GM19099 (cell line): ENCODE results near the gene RCOR1.

Source experiments
- POLR2A ChIP-seq: IDR thresholded peaks from 3 replicates; pipeline ENCODE4 v1.6.1; 2011; ENCODE audit warnings: low read depth; ENCODE audit not compliant: insufficient read length; ENCODE audit errors: extremely low read depth

The RCOR1 gene

DNA sequence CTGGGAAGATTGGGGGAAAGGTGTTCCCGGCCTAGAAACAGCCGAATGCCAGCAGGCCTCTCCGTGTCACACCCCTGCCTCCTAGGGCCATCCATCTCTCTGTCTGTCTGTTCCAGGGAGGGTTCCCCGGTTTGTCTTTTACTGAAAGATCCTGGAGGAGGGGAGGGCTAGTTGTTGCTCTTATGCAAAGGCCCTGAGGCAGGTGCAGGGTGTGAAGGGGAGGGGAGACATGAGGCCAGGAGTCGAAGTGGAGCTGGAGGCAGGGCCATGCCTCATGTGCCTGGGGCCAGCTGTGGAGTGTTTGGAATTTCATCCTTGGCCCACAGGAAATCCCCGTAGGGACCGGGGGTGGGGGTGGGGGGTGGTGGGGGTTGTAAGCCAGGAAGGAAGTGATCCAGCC, 8.7 kb upstream of the RCOR1 start:
- no peak for TF ChIP-seq POLR2A

DNA sequence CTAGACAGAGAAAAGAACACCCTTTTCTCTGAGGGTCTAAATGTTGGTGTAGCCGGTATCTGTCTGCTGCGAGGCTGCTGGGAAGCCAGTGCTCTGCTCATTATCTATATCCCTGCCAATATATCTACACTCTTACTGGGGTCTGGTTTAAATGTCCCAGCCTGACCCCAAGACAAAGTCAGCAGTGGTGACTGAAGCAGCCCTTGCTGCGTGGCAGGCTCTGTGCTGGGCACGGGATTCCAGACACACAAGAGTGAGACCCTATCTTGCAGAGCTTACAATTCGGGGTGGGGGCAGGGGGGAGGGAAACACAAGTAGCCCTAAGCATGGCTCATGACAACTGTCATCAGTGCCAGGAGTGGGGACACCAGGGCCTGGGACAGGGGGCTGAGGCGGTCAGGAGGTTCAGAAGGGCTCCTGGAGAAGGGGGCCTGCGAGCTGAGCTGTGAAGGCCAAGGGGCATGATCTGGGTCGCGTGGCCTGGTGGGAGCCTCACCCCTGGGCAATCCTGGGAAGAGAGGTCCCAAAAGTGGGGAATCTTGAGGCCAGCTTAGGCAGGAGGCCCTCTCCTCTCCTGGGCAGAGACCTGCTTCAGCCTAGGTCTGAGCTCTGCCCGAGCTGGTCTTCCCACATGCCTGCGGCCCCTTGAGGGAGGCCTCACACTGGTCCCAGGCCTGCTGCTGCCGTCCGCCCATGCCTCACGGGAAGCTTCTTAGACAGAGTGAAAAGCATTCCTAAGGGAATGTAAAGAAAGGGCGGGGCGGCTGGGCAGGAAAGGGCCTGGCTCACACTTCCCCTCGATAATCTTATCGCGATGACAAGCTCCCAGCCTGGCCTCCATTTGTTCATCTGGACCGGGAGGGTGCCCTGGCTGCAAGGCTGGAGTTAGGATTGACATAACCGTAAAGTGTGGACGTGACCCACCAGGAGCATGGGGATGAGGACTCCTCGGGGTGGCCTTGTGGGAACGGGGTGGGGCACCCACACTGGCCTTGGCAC, 7.3 kb upstream of the RCOR1 start:
- TF ChIP-seq POLR2A, result no peak

DNA sequence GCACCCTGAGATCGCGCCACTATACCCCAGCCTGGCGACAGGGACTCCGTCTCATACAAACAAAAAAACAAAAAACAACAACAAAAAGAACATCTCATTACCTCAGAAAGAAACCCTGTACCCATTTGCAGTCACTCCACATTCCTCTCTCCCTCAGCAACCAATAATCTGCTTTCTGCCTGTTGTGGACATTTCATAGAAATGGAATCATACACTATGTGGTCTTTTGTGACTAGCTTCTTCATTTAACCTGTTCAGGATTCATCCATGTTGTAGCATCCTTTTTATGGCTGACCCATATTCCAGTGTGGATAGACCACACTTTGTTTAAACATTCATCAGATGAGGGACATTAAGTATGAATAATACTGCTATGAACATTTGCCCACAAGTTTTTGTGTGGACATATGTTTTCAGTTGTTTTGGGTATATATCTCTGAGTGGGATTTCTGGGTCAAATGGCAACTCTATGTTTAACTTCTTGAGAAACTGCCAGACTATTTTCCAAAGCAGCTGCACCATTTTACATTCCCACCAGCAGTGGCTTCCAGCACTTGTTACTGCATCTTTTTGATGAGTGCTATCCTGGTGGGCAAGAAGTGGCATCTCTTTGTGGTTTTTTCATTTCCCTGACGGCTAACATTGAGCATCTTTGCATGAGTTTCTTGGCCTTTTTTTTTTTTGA, 5.9 kb upstream of the RCOR1 start:
- no peak for TF ChIP-seq POLR2A

DNA sequence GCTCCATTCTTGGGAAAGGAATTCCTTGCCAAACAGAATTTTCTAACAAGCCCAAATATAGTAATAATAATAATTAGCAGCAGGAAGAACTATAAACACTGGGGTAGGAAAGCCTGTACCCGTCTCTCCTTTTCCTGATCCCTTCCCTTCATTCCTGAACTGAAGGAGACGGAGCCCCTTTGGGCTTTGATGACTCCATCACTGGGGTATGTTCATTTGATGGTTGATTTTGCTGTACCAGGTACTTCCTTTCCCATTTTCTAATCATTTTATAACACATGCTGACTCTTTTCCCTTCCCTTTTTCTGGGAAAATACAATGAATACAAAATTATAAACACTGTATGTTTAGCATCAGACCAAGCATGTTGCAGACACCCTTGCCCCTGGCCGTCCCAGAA, 3.6 kb upstream of the RCOR1 start:
- no peak for TF ChIP-seq POLR2A

DNA sequence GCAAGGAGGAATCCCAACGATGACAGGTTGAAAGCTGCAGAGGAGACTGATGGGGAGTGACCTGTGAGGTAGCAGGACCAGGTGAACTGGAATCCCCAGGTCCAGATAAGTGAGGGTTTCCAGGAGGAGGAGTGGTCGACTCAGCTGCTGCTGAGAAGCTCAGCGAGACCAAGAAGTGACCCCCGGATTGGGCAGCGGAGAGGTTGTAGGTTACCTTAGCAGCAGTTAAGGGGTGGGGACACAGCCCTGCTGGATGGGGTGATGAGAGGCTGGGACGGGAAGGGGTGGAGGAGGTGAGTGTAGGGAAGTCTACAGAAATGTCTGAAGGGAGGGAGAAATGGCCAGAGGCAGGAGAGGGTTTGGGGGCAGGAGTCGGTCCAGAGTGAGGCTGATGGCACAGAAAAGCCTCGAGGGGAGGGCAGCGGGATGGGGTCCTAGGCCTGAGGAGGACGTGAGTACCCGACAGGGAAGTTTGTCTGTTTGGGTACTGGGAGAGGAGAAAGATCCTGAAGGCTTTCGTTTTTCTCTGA, 2.6 kb upstream of the RCOR1 start:
- TF ChIP-seq POLR2A, result no peak

DNA sequence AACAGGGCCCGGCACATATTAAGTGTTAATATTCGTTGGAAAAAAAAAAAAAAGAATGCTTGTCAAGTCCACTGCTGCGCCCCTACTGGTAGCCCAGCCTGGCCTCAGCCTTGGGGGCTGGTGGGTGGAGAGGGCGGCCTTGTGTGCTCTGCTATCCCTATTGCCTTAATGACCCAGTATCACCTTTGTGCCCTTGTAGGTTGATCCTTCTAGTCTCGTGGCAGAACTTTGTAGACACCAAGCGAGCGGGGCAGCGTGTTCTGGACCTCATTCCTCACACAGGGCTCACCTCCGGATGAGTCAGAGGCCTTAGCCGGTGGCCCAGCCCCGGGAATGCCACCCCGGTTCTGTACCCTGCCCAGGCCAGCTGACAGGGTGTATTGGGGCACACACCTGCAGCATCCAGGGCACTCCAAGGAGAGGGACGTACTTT, 1.8 kb upstream of the RCOR1 start:
- TF ChIP-seq POLR2A, result no peak

DNA sequence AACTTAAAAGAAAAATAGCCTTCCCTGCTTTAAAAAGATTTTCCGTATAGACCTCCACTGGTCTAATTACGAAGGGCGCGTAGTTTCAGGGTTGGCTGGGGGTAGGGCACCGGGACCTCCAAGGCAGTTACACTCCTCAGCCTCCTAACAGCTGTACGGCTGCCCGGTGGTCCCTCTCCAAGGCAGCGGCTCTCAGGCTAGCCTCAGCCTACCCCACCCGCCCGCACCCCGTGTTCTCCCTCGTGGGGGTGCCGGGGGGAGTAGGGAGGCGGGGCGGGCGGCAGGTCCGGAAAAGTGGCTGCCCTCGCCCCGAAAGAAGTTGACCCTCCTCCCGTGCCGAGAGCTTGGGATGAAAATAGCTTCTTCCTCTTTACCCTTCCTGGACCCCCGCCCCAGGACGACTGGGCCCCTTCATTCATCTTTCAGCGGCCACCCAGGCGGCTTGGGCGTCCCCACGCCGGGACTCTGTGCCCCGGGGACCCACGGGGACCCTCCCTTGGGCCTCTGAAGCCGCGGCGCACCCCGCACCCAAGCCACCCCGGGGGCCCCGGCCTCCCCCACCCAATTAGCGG, 991 bp upstream of the RCOR1 start:
- no peak for TF ChIP-seq POLR2A

DNA sequence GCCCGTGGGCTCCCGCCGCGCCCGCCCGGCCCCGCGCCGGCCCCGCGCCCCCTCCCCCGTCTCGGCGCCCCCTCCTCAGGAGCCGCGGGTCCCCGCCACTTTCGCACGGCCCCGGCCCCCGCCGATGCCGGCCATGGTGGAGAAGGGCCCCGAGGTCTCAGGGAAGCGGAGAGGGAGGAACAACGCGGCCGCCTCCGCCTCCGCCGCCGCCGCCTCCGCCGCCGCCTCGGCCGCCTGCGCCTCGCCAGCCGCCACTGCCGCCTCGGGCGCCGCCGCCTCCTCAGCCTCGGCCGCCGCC, 263 bp downstream of the RCOR1 start:
- no peak for TF ChIP-seq POLR2A

DNA sequence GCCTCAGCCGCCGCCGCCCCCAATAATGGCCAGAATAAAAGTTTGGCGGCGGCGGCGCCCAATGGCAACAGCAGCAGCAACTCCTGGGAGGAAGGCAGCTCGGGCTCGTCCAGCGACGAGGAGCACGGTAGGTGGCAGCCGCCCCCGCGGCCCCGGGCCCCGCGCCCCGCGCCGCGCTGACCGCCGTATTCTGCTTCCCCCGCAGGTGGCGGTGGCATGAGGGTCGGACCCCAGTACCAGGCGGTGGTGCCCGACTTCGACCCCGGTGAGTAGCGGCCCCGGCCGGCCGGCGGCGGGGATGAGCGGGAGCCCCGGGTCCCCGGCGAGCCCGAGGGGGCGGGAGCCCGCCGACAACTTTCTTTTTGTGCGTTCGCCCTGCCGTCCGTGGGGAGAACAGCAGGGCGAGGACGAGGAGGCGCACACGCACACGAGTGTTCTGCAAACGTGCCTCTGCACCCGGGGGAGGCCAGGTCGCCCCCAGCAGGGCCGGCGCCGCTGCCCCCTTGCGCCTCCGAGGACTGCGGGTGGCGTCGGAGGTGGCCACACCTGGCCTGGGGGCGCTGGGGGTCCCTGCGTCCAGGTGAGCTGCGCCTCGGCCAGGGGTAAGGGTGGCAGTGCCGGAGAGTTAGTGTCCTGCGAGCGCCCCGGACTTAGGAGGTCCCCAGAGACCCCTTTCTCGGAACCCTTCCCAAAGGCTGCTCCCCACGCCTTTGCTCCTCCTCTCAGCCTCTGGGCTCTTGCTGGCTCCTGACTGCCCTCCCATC, 794 bp downstream of the RCOR1 start:
- TF ChIP-seq POLR2A, result no peak

DNA sequence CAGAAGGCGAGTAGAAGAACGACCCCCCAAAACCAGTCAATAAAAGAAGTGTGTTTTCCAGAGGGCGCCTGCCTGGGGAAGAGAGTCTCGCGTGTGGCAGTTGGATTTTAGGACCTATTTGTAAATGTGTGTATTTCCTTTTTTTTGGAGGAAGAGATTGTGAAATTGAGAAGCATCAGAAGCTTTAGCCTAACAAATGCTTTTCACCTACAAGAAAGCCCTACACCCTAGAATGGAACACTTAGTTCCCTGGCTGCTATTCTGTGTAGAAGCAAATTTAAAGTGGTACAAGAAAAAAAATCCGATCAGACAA, 1.3 kb downstream of the RCOR1 start:
- TF ChIP-seq POLR2A, result no peak

DNA sequence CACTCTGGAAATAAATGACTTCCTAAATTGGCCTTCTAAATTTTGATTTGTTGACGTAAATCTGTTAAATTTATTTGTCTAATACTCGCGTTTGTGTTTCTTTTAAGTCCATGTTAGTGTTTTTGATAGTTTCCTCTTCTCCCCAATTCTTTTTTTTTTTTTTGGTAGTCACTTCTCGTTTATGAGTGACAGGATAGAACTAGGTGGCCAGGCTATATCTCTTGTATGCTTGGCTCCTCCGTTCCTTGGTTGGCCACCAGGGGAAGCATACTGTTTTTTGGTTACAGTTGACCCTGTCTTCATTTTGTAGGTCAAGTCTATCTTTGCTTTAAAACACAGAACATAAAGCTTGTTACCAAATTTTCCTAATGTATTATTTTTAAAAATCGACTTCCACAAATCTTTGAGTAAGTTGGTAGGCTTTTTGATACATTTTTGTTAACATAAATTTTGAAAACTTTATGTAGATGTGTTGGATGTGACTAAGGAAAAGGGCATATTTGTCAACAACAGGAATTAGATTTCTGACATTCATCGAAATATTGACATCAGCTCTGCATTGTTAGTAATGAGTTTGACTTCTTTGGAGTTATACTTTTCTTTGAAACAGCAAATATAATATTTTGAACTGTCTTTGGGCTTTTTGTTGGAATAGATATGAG, 2.2 kb downstream of the RCOR1 start:
- TF ChIP-seq POLR2A, result no peak

DNA sequence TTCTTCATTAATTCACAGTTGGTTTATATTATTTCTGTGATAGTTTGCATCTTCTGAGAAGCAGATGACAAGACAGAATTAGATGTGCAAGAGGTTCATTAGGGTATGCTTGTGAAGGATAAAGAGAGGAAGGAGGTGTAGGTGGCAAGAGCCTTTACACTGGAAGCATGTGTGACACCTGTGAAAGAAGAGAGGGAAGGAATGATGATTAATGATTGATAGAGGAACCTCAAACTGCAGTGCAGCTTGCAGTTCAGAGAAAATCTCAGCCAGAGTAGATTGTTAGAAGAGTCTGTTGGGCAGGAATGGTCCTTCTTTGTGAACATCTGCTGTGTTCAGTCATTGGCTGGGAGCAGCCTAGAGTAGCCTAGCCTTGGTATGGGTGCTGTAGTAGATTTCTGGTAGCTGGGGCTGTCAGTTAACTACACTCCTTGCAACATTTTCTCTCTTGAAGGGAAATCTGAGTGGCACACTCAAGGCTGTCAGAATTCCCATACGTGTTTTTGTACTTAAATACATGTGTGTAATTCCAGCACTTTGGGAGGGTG, 9.0 kb downstream of the RCOR1 start:
- TF ChIP-seq POLR2A, result no peak

DNA sequence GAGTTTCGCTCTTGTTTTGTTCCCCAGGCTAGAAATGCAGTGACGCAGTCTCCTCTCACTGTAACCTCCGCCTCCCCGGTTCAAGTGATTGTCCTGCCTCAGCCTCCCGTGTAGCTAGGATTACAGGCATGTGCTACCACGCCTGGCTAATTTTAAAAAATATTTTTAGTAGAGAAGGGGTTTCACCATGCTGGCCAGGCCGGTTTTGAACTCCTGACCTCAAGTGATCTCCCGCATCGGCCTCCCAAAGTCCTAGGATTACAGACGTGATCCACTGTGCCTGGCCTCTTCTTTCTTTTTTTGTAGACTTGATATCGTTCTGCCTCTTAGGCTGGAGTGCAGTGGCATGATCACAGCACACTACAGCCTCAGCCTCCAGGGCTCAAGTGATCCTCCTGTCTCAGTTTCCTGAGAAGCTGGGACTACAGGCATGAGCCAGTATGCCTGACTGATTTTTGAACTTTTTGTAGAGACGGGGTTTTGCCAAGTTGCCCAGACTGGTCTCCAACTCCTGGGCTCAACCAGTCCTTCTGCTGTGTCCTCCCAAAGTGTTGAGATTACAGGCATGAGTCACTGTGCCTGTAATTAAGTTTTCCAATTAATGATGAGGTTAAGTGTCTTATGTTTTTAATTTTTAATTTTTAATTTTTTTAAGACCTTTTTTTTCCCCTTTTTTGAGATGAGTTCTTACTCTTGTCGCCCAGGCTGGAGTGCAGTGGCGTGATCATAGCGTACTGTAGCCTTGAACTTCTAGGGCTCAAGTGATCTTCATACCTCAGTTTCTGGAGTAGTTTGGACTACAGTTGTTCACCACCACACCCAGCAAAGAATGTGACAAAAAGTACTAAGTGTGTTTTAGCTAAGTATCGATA, 10.2 kb downstream of the RCOR1 start:
- no peak for TF ChIP-seq POLR2A

DNA sequence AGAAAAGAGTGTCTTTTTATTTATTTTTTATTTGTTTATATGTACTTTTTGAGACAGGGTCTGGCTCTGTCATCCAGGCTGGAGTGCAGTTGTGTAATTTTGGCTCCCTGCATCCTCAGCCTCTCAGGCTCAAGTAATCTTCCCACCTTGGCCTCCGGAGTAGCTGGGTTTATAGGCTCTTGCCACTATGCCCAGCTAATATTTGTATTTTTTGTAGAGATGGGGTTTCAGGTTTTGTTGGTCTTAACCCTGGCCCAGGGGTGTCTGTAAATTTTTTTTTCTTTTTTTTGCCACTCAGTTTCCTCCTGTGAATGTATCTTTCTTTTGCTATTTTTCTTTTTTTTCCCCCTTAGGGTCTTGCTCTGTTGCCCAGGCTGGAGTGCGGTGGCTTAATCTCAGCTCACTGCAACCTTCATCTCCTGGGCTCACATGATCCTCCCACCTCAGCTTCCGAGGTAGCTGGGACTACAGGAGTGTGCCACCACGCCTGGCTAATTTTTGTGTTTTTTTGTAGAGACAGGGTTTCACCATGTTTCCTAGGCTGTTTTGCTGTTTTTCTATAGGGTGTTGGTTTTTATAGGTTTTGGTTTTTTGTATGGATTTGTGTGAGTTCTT, 11.0 kb downstream of the RCOR1 start:
- TF ChIP-seq POLR2A, result no peak

DNA sequence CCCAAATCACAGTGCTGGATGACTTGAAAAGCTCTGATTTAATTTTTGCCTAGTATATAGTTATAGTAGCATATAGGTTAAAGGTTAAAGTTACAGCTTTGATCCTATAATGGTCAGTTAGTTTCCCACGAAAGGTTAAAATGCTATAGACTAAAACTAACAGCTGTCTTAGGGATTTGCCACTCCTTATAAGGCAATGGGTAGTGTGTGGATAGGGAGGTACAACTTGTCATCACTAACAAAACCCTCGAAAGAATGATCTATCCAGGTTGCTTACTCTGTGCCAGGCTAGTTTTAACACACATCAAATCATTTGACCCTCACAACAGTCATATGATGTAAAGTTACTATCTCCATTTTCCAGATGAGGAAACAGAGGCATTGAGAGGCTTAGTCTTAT, 11.7 kb downstream of the RCOR1 start:
- TF ChIP-seq POLR2A, result no peak
